Left renal pelvis (tissue), 4 donors: ENCODE data around the gene TBC1D5. TPM values are rescaled to one million over a fixed set of nuclear protein-coding genes. Genes with fewer than 3 reads are reported as not detected.
"Not testable (repeated sequence)": the region's sequence is repeated elsewhere in the genome, so short reads cannot be mapped to it uniquely, and the experiment has no call there.

Source experiments
- DNase-seq, 4 donors: peaks; one replicate each; pipeline ENCODE4 v3.0.0-alpha.2; 2013; ENCODE audit warnings: low read depth in 4 of 4, low spot score in 3 of 4
- polyA plus RNA-seq, 4 donors: library from polyadenylated mRNA; unstranded; fragments of 120-200 nt; gene quantifications; one replicate each; pipeline ENCODE4 v1.2.1, GENCODE V29; 2013; ENCODE audit not compliant: insufficient read length in 4 of 4

TBC1D5 gene, protein sequence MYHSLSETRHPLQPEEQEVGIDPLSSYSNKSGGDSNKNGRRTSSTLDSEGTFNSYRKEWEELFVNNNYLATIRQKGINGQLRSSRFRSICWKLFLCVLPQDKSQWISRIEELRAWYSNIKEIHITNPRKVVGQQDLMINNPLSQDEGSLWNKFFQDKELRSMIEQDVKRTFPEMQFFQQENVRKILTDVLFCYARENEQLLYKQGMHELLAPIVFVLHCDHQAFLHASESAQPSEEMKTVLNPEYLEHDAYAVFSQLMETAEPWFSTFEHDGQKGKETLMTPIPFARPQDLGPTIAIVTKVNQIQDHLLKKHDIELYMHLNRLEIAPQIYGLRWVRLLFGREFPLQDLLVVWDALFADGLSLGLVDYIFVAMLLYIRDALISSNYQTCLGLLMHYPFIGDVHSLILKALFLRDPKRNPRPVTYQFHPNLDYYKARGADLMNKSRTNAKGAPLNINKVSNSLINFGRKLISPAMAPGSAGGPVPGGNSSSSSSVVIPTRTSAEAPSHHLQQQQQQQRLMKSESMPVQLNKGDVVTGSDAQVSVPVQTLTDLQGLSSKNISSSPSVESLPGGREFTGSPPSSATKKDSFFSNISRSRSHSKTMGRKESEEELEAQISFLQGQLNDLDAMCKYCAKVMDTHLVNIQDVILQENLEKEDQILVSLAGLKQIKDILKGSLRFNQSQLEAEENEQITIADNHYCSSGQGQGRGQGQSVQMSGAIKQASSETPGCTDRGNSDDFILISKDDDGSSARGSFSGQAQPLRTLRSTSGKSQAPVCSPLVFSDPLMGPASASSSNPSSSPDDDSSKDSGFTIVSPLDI
- 10 to 100 TPM; 43.0 to 58.2 (median 52.0) TPM for polyA plus RNA-seq

DNA sequence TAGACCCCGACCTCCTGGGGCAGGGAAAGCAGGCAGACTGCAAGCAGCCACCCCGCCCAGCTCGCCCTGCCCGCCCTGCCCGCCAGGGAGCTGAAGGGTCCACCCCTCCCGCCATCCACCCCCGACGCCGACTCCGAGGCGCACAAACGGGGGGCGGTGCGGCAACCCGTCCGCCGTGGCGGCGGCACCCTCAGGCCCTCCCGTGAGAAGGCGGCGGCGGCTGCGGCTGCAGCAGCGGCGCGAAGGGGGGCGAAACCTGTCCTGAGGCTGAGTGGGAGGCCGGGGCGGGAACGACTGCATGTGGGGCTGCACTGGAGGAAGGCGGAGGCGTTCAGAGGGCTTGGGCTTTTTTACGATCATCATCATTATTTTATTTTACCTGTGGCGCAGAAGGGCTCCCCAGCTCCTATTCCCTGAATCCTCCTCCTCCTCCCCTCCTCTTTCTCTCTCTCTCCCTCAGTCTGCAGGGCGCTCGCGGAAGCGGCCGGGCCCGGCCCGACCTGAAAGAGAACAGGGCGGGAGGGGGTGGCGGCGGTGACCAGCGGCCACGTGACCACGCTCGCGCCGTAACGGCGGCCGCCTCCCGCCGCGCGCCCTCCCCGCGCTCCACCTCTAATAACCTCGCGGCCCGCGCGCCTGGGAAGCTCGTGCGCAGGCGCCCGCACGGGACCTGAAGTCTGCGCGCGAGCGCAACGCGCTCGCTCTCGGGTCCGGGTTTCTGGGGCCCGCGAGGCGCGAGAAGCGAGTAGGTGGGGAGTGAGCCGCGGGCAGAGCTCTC, at the start of gene TBC1D5:
Gene TBC1D5 (minus strand): TSS at position 530 of the 778 bp plus-strand sequence. CDS start 234,061 bp downstream, outside the sequence.
- DNase-seq, result peak; percentile 92 to 95 (median 94)

DNA sequence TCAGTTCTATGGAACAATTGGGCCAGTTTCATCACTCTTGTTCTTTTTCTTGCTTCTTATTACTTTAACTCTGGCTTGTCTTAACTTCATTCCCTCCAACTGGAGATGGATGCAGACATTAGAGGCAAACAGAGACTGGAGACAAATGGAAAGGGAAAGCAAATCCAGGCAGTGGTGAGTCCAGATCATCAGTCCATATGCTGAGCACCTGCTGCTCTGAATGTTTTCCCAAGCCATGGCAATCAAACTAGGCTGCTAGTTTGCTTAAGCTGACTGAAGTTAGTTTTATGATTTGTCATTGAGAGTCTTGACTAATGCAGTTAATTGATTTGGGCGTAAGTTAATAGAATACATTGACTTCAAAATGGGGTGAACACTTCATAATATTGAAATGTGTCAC, 41.0 kb upstream of the TBC1D5 start:
- no peak for DNase-seq

DNA sequence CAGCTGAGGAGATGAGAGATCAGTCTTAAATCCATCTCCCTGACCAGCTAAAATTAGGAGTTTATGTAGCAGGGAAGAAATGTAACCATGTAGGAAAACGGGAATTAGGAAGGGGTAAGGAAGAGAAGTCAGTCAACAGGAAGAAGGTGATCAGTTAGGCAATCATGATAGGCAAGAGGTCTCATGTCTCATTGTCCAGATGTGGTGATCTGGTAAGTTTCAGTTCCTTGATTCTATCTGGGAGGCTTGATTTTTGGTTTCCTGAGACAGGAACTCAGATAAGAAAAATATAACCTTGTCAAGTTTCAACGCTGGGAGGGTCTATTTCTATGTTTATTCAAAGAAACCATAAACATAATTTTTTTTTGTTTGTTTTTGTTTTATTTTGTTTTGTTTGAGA, 40.3 kb upstream of the TBC1D5 start:
- no peak for DNase-seq

GRCh38 chr3:17780369-17780768, 37.9 kb upstream of the TBC1D5 start:
- DNase-seq, result not testable (repeated sequence)

GRCh38 chr3:17779304-17780250, 37.1 kb upstream of the TBC1D5 start:
- DNase-seq, result not testable (repeated sequence)

GRCh38 chr3:17777326-17777725, 34.9 kb upstream of the TBC1D5 start:
- not testable (repeated sequence) for DNase-seq

DNA sequence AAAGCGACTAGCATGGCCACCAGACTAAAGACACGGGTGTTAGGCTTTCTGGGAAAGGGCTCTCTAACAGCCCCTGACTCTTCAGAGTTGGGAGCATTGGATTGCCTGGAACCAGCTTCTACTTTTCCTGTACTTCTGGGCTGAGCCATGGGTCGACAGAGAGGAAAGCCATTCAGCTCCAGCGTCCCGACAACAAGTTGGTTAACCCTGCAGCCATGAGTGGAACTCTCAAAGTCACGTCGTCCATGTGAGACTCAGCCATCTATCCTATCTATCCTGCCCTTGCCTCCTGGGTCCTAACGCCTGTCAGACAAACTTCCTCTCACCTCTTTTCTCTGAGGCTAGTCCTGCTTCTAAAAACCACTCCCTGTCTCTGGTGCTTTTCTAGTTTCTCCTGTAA, 32.6 kb upstream of the TBC1D5 start:
- DNase-seq, result no peak

GRCh38 chr3:17774180-17774910, 31.9 kb upstream of the TBC1D5 start:
- not testable (repeated sequence) for DNase-seq

GRCh38 chr3:17772556-17772955, 30.1 kb upstream of the TBC1D5 start:
- no peak for DNase-seq

DNA sequence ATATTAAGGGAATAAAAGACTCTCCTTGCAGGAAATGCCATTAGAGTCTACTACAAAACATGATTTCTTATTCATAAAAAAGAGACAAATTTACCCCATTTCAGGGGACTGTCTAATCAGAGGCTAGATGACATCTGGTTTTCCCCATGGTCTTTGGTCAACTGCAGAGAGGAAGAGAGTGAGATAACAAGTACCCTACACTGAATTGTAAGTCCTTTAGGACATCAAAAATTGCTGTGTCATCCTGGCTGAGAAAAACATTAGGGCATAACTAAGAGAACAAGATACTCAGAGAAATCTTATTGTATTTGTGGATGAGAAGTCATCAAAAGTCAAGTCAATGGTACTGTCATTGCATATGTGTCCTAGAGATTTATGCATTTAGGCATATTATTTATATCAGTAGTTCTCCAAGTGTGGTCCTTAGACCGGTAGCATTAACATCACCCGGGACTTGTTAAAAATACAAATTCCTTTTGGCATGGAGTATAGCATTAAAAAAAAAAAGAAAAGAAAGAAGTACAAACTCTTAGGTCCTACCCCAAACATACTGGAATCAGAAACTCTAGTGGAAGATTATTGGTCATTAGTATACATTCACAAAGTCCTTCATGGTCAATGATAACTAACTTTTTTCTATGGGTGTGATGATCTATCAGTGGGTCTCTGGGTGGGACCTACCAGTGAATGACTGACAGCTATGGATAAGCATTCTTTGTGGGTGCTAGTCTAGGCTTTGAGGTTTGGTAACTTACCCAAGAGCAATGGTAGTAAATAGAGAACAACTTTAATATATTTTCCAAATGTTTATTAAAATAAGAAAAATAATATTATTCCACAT, 29.0 kb upstream of the TBC1D5 start:
- DNase-seq, result no peak

DNA sequence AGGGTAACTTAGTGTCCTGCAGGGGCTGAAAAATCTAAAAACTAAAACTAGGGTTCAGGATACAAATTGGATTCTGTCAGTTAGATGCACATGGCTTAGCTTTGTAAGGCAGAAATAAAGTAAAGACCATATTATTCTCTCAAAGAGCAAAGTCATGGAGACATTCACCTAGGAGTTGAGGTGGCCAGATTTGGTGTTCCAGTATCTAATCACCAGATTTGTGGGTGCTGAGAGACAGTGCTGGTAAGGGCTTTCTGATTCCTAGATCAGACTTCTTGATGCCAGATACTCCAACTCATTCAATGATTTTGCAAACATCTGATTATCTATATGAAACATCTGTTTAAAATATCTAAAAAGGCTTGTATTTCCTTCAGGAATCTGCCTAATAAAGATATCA, 28.3 kb upstream of the TBC1D5 start:
- no peak for DNase-seq

DNA sequence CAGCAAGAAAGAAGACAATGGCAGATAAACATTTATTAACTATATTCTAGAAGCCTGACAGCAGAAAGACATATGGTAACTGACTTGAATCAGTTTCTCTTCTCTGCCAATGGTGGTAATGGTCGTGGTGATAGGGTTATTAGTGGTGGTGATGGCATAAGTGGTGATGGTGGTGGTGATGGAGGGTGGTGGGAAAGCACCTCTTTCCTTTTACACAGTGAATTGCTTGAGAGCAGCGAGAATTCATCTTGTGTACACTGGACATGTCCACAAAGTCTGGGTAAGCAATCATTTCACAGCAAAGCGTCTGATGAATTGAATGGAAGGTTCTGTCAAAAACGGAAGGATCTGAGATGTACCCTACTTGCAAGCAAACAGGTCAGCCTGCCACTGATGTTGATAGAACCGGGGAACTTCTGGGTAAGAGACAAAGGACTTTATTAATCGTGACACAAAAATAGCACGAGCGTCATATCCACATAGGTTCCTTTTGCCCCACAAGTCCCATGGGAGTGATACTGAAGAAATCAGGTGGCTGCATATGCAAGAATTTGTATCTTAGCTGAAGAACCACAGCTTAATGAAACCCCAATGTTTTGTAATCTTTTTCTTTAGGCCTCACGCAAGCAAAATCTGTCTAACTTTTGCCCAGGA, 23.5 kb upstream of the TBC1D5 start:
- no peak for DNase-seq

DNA sequence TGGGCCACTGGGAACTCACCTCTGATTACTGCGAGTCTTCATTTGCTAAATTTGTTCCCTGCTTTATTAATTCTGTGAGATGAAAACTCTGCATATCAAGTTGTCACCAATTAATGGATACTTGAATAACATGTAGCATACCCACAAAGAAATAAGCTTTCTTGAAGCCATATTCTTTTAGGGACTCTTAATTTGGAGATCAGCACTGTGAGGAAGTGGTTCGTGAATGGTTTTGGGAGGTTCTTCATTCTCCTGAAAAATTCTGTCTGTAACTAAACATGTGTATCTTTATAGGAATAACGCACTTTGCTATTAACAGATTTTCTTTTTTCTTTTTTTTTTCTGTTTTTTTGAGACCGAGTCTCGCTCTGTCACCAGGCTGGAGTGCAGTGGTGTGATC, 19.1 kb upstream of the TBC1D5 start:
- no peak for DNase-seq

GRCh38 chr3:17759901-17760300, 17.5 kb upstream of the TBC1D5 start:
- DNase-seq, result no peak

DNA sequence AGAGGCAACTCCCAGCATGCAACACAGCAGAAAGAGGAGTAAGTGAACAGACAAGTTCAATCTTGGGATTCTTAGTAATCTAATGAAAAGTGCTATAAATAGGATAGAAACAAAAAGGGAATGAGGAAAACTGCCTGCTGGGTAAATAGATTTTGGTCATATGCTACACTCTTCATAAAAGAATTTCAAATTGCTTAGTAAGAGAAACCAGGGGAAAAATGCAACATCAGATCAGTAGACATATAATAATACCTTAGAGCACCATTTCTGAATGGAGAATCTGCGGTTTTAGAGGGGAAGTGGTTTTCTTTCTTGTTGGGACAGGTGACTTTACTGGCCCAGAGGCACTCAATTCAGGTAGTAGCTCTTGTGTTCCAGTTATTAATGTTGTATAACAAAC, 13.4 kb upstream of the TBC1D5 start:
- no peak for DNase-seq

DNA sequence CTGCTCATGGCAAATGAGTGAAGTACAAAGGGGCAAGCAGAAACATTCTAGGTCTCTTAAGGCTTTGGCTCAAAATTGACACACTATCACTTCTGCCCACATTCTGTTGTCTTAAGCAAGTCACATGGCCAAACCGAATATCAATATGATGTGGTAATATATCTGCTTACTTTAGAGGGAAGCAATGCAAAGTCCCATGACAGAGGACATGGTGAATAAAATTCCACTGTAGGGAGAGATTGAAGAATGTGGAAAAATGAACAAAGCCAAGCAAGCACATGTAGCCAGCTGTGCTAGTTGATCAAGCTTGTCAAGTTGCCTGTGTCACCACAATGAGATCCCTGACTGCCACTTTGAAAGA, 11.2 kb upstream of the TBC1D5 start:
- DNase-seq, result no peak

GRCh38 chr3:17752876-17753631, 10.6 kb upstream of the TBC1D5 start:
- DNase-seq, result no peak
